Thyroid gland (tissue), 4 donors: ENCODE data around the gene SLC35E2B. TPM values are rescaled to one million over a fixed set of nuclear protein-coding genes. Genes with fewer than 3 reads are reported as not detected.

ENCODE experiments used
- DNase-seq, 2 donors: peaks; one replicate each; pipeline ENCODE4 v3.0.0-alpha.2; 2019
- H3K27ac ChIP-seq, 3 donors: fragments of 200-600 bp; sonication (generic); 1 replicate in 2 of 3; 2 replicates in 1 of 3; pipeline ENCODE4 v1.5.1; 2016 to 2019; ENCODE audit warnings: mild to moderate bottlenecking in 1 of 3, moderate library complexity in 1 of 3
- H3K27me3 ChIP-seq: fragments of 200-600 bp; sonication (generic); one replicate; pipeline ENCODE4 v1.5.1; 2019
- H3K36me3 ChIP-seq, 2 donors: fragments of 200-600 bp; sonication (generic); one replicate each; pipeline ENCODE4 v1.5.1; 2016 to 2019
- H3K4me1 ChIP-seq, 2 donors: fragments of 200-600 bp; sonication (generic); one replicate each; pipeline ENCODE4 v1.5.1; 2017 to 2019
- H3K4me3 ChIP-seq, 3 donors: fragments of 200-600 bp; sonication (generic); replicated peaks in 1 of 3; 1 replicate in 2 of 3; 2 replicates in 1 of 3; pipeline ENCODE4 v1.5.1; 2016; ENCODE audit warnings: mild to moderate bottlenecking in 1 of 3
- H3K9me3 ChIP-seq: fragments of 200-600 bp; sonication (generic); one replicate; pipeline ENCODE4 v1.5.1; 2017
- POLR2A ChIP-seq, 2 donors: fragments of 450-650 bp; IDR thresholded peaks; one replicate each; pipeline ENCODE4 v1.6.1; 2017; ENCODE audit warnings: antibody characterized with exemption in 2 of 2, mild to moderate bottlenecking in 2 of 2, moderate library complexity in 1 of 2
- WGBS, 2 donors: methylation state at CpG; one replicate each; pipeline ENCODE4 v1.1.5; 2017; 5-methylcytosine and 5-hydroxymethylcytosine counted together
- intact Hi-C: fragments of 100-400 bp; cut with DNase I; formaldehyde crosslinking; loops from one replicate; pipeline ENCODE4 v1.15.1; 2023
- total RNA-seq, 4 donors: library from RNA; depleted of rRNA; stranded (reverse); fragments of >200 nt; gene quantifications; one replicate each; pipeline ENCODE4 v1.2.3, GENCODE V29; 2016
- TF ChIP-seq, protein P1 (sequence below), 6 experiments: fragments of 200-600 bp in 3 of 6; fragments of 450-650 bp in 3 of 6; sonication (generic) in 3 of 6; IDR thresholded peaks; one replicate each; pipeline ENCODE4 v1.5.1; 2016 to 2019; ENCODE audit warnings: antibody characterized with exemption in 6 of 6, mild to moderate bottlenecking in 2 of 6, inconsistent platforms in 1 of 6, moderate library complexity in 1 of 6

SLC35E2B gene
- total RNA-seq, 4 donors from 2014 or later, result 35.5 to 85.1 (median 50.2) TPM

GRCh38 chr1:1623631-1624442 lies 68.8 kb downstream of the SLC35E2B start:
- no peaks in the 10 kb centered on the region for H3K9me3 ChIP-seq
- no peak overlapping the region for H3K27ac ChIP-seq
- no peak for DNase-seq
- WGBS, 2 donors, result 92 to 95% methylated on average over 15 to 43 of the region's 51 CpGs
- TF ChIP-seq, protein P1, sequence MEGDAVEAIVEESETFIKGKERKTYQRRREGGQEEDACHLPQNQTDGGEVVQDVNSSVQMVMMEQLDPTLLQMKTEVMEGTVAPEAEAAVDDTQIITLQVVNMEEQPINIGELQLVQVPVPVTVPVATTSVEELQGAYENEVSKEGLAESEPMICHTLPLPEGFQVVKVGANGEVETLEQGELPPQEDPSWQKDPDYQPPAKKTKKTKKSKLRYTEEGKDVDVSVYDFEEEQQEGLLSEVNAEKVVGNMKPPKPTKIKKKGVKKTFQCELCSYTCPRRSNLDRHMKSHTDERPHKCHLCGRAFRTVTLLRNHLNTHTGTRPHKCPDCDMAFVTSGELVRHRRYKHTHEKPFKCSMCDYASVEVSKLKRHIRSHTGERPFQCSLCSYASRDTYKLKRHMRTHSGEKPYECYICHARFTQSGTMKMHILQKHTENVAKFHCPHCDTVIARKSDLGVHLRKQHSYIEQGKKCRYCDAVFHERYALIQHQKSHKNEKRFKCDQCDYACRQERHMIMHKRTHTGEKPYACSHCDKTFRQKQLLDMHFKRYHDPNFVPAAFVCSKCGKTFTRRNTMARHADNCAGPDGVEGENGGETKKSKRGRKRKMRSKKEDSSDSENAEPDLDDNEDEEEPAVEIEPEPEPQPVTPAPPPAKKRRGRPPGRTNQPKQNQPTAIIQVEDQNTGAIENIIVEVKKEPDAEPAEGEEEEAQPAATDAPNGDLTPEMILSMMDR (IDR thresholded peaks at IDR 0.05), result no peak
- TF ChIP-seq POLR2A (IDR thresholded peaks at IDR 0.05), result no peak
- no peaks in the 10 kb centered on the region for H3K4me1 ChIP-seq
- intact Hi-C loops, result no loop called here
- peaks cover 10% of the 10 kb centered on the region in 2 donors for H3K36me3 ChIP-seq
- H3K27me3 ChIP-seq, result no peaks in the 10 kb centered on the region
- H3K4me3 ChIP-seq, result no peak overlapping the region

- peaks cover 5 to 9% of the 10 kb centered on the region in 2 donors for H3K36me3 ChIP-seq
- no peak for DNase-seq
- intact Hi-C loops, result no loop called here
These were observed 69.4 kb downstream of the SLC35E2B start for GRCh38 chr1:1623181-1623630.

DNA sequence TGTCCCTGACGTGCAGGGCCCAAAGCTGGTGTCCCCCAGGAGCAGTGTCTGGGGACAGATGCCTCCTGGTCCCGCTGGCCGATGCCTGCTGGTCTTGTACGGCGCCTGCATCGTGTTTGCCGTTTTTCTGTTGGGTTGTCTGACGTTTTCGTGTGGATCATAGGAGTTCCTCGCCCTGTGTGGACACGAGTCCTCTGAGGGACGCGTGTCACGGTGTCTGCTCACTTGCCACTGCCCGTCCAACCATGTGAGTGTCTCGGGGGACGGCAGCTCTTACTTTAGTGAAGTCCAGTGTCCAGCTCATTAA lies 69.9 kb downstream of the SLC35E2B start:
- intact Hi-C loops, result no loop called here
- 95 to 97% methylated on average over 17 of the region's 17 CpGs for WGBS, 2 donors

More at GRCh38 chr1:1623181-1623630, 69.4 kb downstream of the SLC35E2B start:
- TF ChIP-seq POLR2A (IDR thresholded peaks at IDR 0.05), result no peak
- TF ChIP-seq, protein P1 (IDR thresholded peaks at IDR 0.05), result no peak
- Histone ChIP-seq H3K4me3 (no peak overlapping the region), H3K27me3 (no peaks in the 10 kb centered on the region), H3K9me3 (no peaks in the 10 kb centered on the region), H3K4me1 (no peaks in the 10 kb centered on the region), H3K27ac (no peak overlapping the region)
- WGBS, 2 donors, result 95 to 97% methylated on average over 17 to 22 of the region's 33 CpGs

DNA sequence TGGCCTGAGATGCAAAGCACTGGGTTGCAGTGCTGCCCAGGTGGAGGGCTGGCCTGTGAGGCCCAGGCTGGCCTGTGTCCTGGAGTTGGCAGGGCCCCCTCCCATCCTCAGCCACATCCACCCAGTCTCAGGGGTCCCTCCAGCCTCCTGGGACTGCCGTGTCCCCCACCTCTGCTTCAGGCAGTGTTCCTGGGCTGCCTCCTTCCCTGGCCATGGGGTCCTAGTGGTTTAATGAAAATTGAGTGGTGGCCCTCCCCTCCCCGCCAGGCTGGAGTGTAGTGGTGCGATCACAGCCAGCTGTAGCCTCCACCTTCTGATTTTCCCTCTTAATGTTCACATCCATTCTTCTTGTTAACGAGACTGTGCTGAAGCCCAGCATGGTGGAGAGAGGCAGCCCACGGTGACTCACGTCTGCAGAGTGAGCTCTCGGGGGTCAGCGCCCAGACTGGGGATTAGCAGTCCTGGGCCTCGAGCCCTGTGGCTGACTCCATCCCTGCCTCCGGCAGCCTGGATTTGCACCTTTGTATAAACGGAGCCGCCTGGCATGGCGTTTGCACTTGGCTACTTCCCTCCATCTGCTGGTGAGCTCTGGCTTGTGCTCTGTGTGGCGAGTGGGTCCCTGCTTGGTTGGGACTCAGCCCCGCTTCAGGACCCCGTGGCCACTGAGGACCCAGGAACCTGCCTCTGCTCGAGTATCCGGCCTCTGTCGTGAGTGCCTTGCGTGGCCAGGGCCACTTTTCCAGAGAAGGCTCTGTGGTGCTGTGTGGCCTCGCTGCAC lies 70.4 kb downstream of the SLC35E2B start:
- intact Hi-C loops, result no loop called here
- DNase-seq, result no peak
- peaks cover 0 to 12% of the 10 kb centered on the region in 2 donors for H3K36me3 ChIP-seq

More for the DNA sequence above, 69.9 kb downstream of the SLC35E2B start:
- Histone ChIP-seq H3K4me1 (no peaks in the 10 kb centered on the region), H3K4me3 (no peak overlapping the region), H3K27ac (no peak overlapping the region), H3K27me3 (no peaks in the 10 kb centered on the region), H3K9me3 (no peaks in the 10 kb centered on the region), H3K36me3 (peaks cover under 1 to 9% of the 10 kb centered on the region in 2 donors)
- TF ChIP-seq, protein P1 (IDR thresholded peaks at IDR 0.05), result no peak
- no peak for TF ChIP-seq POLR2A (IDR thresholded peaks at IDR 0.05)
- DNase-seq, result no peak

More for the DNA sequence above, 70.4 kb downstream of the SLC35E2B start:
- no peak overlapping the region for H3K4me3 ChIP-seq
- no peak overlapping the region for H3K27ac ChIP-seq
- no peaks in the 10 kb centered on the region for H3K4me1 ChIP-seq
- 77 to 86% methylated on average over 9 to 17 of the region's 21 CpGs for WGBS, 2 donors
- no peaks in the 10 kb centered on the region for H3K27me3 ChIP-seq
- no peak for TF ChIP-seq POLR2A (IDR thresholded peaks at IDR 0.05)
- TF ChIP-seq, protein P1 (IDR thresholded peaks at IDR 0.05), result no peak
- H3K9me3 ChIP-seq, result no peaks in the 10 kb centered on the region
